NCI-H2227 (cell line): ENCODE data around the gene PBX1.

Experiments
- DNase-seq: peaks from one replicate; lab custom pipeline; 2025; ENCODE audit not compliant: unreplicated experiment; lab: John Stamatoyannopoulos, UW

The PBX1 gene

DNA sequence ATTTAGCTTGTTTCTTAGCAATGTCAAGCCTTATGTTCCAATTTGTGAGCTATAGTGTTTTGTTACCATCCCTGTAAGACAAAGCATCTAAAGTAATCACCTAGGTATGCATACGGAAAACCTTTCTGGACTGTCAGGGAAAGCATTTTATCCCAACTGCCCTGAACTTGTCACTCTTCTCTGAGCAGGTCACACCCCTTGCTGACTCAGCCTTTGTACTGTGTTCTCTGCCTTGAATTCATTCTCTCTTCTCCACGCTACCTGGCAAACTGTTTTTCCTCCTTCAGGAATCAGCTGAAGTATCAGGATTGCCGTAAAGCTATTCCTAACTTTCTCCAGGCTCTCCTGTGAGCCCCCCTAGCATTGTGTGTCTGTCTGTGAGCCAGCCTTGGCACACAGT lies 54.2 kb downstream of the PBX1 start:
- DNase-seq: no peak

DNA sequence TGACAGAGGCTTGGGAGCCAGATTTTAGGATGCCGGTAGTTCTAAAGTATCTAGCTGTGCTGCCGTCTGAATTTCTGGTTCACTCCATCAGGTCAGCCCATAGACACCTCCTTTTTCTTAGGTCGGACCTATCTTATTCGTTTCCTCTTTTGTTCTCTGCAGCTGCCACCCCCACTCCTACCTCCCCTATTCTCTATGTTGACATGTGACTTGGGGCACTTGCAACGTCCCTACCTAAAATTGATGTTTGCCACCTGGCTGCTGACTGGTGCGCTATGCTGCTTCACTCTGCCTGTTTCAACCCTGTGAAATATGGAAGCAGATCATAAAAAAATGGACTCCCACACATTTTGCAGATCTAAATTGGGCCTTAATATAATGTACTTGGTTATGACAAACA lies 55.3 kb downstream of the PBX1 start:
- no peak for DNase-seq

DNA sequence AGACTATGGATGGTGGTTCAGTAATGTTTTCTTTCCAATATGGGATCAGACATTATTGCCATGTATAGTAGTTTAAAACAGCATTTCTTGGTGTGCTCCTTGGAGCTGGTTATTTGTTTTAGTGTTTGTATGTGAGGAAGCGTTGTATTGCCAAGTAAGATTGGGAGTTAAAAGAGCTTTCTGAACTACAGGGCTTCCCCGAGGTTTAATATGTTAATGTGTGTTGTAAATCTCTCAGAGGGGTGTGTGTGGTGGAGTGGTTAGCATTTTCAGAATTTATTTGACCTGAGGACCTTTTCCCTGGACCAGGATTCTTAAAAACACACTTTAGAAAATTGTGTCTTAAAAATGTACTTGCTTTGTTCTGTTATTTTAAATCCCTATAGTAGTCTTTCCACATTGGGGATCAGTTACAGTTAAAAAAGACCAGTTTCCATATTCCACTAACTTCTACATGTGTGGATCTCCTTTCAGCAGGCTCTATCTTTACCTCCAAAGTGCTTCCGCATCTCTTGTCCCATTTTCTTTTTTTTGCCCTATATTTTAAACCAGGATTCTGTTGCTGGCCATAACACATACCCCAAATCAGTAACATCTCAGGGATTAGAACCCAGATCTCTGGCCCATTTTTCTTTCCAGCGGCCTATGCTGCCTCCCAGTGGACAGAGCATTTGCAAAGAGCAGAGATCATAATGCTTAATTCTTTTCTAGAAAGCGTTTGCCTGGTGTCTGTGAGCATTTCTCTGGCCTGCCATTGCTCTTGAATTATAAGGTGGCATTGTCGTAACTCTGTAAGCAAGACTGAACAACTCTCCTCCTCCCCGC lies 58.6 kb downstream of the PBX1 start:
- DNase-seq: peak; percentile 77

DNA sequence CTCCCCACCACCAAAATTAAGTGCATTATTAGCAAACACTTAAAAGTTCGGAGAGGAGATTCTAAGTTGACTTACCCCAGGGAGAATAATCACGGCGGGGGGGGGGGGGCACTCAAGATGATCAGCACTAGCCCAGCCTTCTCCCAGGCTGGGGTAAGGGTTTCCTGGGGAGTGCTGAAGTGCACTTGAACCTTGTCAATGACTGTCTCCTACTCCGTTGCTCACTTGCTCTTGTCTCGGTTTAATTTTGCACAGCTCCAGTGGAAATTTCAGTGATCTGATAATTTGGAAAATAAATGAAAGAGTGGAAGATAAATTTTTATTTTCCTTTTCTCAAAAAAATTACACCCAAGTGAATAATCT lies 59.2 kb downstream of the PBX1 start:
- peak; percentile 77 for DNase-seq

DNA sequence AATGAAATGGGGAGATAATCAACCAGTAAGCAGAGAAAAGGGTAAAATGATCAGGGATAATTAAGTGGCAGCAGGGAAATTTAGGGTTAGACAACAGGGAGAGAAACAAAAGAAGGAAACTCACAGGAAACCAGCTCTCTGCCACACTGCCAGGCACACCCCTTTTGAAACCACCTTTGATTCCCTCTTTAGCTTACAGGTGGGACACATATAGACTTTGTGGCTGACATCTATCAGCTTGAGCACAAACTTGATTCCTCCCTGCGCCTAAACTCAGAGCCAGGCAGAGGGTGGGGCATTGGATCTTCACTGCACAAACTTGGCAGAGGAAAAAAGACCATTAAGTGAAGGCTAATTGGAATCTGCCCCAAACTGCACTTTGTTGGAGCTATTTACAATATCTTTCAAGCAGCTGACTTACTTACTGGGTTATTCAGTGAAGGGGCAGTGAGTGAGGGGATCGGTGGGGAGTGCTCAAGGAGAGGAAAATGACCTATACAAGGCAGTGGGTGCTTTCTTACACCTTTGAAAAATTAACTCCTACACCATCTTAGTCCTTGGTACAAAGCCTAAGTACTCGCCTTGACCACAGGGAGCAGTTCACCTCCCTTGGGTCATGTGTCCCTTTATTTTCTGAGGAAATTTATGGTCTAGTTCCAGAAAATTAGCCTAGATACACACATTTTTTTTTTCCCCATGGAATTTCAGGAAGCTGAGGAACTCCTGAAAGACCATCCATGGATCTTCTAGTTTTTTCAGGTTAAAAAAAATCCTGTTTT lies 60.2 kb downstream of the PBX1 start:
- no peak for DNase-seq

DNA sequence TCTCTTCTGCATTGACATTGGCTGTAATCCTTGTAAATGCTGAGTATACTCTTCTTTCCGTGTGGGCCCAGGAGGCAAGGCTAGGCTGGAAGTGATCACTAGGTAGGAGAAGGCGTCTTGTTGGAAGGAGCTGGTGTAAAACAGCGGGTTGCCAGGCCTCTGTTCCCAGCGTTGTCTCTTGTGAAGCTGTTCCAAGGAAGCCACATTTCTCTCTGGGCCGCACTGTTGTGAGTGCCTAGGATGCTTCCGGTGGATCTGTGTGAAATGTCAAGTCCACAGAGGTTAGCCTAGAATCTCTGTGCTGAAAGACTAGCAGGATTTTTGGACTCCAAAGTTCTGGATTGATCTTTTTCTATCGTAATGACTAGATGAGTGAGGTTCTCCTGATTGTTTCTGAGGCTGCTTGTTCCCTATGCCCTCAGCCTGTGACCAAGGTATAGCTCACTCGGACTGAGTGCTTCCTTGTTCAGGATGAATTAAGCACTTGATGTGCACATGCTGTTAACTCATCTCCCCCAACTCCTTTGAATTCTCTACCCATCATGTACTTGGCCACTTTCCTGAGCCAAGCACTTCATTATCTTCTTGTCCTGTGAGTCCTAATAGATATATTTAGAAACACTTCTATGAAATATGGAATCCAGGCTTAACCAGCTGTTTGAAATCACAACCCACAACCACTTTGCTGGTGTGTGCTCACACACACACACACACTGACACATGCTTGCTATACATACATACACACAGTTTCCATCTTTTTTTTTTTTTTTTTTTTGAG lies 63.3 kb downstream of the PBX1 start:
- peak; percentile 60 for DNase-seq

DNA sequence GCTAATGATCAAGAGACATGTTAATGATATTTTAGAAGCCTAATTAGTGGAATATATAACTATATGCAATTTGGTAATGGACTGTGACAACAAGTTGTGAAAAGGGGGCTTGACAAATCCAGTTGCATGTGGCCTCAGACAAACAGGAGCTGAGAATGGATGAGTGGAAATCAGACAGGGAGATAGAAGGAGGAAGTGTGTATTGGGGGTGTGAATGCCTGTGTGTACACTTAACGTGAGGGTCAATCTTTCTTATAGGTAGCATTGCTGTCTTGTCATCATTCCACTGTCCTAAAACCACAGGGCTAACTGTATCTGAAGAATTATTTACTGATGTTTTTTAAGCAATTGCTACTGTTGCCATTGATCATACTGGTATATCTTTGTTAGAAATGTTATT lies 64.8 kb downstream of the PBX1 start:
- no peak for DNase-seq

DNA sequence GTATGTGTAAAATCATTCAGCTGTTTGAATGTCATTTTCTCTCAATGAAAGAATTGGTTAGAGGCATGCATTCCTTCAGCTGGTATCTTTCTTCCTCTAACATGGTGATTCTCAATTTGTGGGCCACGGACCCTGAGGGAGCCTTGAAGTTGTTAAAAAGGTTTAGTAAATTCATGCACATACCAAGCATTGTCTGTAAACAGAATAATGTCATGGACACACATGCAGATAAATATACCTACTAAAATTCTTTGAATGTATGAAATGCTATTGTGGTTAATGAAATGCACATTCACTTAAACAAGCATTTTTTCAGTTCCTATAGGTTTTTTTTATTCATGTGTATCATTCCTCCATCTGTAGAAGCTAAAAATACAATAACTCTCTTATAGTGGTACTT lies 65.4 kb downstream of the PBX1 start:
- no peak for DNase-seq

DNA sequence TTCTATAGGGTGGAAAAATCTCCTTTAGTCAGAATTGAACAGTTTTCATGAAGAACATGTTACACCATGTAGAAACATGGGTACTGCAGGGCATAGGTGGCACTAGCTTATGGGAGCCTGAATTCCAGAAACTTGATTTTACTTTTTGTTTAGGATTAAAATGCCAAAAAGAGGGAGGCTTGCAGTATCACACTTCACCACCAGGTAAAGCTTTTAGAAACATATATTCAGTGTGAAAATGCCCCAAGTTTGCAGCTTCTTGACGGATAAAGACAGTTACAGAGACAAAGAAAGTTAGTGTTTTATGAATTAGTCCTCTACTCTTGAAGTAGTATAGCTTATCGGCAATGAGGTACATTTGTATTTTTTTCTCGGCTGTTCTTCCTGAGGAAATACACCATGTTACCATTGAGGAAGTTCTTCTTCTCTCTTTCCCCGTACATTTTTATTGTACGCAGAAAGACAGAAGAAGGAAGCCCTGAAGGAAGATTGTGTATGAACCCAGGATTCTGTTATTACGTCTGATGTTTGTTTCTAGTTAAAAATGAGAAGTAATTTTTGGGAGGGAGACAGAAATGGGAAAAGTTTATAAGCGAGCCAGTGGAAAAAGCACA lies 66.1 kb downstream of the PBX1 start:
- DNase-seq: no peak

DNA sequence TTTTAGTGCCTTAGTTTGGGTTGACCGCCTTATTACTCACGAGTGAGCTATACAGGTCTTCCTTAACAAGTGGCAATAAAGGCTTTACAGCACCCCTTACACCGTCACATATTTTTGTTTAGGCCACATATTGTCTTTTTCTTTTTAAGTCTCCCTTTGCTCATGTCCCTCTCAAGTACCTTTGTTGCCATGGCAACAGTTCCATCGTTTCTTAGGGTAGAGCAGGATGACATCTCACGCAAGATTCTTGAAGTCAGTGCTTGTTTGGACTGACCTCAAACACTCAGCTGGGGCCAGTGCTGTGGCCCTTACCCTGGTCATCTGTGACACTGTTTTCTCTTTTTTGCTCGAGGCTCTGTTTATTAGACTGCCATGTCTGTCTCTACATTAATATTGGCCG lies 69.8 kb downstream of the PBX1 start:
- DNase-seq: peak; percentile 79

DNA sequence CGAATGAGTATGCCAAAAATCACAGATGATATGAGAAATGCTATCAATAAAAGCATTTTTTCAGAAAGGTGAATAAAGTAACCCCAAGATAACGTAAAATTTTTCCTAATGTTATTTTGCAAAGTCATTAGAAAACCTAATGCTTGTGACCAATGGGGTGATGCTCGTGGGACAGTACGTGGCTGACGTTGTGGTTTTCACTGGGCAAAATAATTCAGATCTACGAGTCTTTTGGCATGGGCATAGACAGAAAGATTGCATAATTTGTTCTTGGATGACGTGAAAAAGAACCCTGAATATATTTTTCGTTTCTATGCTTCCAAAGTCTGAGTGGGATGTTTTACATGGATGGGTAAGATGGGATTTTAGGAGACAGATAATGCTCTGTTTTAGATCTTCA lies 71.0 kb downstream of the PBX1 start:
- DNase-seq: no peak

DNA sequence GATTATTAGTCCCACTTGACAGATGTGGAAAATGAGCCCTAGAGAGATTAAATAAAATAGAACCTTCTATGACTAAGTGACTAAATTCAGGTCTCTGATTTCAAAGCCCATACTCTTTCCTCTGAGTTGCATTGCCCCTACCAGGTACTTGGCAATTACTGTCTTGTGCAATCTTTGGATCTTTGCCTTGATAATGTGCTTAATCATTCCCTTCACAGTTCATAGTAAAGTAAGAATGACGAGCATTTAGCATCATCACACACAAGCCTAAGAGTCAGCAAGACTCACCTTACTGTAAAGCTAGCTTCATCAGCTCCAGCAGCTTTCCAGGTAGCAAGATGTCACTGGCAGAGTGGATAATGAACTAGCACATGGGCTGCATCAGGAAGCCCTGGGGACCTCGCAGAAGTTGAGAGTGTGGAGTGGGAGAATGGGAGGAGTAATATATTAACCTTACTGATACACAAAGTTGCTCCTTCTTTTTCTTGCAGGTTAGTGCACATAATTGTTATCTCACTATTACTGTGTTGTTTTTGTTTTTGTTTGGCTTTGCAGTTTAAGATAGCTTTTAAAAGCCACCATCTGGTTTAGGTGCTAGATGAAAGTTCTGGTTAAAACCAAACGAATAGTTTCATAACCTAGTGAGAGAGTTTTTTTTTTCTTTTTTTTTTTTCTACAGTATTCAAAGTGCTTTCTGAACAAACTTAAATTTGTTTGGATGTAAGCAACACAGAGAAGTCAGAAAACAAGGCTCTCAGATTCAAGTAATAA lies 71.8 kb downstream of the PBX1 start:
- peak; percentile 15 for DNase-seq

DNA sequence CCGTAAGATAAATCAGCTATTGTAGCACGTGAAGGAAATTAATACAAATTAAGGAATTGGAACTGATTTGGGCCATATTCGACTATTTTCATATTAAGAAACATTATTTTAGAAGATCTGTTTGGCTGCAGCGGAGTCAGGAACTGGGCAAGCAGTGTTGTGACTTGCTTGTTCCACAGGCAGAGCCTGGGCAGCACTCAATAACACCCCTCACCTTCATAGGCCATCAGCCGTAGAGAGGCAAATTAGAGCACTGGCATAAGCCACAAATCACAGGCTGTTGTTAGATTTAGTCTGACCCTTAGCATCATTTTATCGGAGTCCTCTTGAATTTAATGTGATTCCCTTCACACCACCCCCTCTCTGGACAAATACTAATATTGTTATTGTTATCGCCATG lies 72.8 kb downstream of the PBX1 start:
- DNase-seq: no peak

DNA sequence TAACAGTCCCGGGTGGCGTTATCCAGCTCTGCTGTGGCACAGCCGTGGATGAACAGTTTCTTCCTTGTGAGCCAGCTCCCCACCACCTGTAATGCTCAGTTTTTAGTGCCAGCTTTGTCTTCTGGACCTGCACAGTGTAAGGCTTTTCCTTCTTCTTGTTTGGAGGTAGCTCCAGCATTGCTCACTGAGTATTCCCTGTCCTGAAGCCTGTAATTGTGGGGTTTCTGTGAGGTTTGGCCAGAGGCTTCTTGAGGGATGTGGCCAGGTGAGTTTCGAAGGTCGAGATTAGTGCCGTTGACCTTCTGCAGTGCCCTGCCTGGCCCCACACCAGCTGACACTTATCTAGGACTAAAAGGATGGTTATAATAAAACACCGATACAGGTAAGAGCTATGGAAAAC lies 75.0 kb downstream of the PBX1 start:
- no peak for DNase-seq

DNA sequence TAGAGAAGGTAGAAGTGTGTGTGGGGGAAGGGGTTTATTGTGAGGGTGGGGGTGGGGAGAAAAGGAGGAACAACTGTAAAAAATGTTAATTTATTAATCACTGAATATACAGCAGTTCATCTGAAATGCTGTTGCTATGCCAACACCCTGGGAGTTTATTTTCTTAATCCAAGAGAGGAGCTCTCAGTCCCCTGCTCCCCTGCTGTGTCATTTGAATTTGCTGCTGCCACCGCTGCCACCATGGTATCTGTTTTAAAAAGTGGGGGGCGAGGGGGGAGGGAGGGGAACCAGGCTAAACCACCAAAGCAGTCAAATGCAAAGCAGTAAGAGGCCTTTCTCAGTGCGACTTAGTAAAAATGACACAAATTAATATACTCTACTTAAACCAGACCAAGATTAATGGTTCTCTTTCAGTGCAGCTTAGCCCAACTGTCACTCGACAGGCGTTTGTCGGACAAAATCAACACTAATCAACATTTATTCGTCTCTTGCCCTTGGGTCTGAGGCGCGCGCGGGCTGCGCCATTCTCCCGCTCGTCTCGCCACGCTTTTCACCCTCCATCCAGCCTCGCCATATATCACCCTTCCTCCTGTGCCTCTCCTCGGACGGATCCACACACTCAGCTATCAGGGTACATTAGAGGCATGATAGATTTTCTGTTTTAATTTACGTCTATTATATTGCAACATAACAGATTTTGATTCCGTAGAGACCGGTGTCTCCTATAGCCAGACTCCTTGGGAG lies 76.2 kb downstream of the PBX1 start:
- DNase-seq: peak; percentile 45

DNA sequence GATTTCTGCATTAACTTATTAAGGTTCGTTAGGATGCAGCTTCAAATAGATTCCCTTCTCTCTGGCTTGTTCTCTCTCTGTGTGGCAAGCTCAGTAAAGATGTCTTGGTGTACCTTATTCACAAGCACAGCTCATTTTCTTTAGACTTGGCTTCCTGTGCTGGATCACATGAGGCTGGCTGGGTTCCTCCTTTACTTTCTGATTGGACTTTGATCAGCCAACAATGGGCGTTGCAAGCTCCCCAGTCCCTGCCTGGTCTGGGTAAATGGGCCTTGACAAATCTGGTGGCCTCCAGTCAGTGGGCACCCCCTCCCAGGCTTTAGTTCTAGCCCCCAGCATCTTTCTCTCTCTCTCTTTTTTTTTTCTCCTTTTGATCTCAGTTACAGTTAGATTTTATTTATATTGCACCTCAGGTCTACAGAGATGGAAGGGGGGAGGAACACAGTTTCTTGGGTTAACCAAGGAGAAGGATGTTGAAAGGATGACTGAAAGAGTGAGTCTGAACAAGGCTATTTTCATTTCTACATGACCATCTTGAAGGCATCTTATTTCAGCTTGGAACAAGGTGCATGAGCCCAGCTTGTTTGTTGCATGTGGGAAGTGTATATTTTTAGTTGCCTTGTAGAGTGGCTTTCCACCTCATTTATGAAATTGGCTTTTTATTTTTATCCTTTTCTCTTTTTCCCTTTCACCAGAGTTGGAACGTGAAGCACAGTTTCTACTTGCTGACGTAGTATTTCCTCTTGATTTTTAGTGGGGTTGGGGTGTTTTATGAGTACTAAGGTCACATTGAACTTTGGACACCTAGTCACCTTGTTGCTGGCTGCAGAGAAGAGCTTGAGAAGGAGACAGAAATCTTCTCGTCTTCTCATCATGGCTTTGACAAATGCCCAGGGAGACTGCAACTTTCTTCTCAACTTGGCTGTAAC lies 77.1 kb downstream of the PBX1 start:
- peak; percentile 63 for DNase-seq

DNA sequence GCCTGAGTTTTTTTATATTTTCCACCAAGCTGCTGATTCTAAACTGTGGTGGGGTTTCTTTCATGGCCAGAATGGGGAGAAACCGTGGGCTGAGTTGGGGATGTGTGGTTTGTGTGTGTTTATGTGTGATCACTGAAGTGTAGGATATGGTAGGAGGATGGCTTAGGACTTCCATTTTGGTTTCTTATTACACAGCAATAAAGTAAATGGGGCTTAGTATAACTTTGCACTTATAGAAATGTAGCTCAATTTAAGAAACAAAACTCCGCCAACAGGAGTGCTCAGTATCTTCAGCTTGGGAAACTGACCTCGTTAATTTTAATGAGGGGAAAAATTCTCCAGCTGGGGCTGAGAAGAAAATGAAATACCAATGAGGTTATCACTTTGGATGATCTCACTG lies 77.8 kb downstream of the PBX1 start:
- DNase-seq: no peak

DNA sequence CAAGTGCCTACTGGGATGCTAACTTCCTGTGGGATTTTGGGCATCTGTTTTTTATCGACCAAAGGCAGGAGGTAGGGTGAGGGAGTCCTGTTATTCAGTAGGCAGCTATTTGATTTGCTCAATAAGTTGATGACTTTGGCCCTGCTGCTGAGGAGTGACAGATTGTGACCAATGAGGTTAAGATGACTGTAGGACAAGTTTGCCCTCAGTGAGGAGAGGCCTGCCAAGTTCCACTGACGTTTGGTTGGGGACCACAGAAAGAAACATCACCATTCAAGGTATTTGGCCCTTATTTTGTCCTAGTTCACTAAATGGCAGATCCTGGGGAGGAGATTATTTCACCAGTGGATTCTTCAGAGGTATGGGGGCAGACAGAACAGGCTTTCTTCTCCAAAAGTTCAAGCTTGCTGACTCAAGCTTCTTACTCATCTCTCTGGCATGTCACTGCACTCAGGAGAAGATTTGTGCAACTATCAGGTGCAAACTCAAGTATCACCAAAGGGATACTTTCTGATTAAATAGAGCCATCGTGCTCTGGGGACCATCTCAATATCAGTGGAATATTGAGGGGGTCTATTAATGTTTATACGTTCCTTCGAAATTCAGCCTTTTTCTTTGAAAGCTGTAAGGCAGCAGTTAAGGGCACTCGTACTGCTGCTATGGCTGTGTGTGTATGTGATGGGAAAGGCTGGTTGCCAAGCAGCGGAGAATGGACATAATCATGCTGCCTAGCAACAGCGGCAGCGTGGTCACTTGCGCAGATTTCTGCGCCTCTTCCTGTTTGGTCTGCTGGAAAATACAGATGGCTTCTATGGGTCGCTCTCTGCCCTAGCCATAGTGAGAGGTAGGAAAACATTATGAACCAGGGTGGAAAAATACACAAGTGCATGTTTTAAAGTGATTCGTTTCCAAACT lies 78.7 kb downstream of the PBX1 start:
- DNase-seq: peak; percentile 93
